Panc1 (cell line): ENCODE results near the gene CEP135. TPM values are rescaled to one million over a fixed set of nuclear protein-coding genes. Genes with fewer than 3 reads are reported as not detected.

Experiments
- ATAC-seq: fragments of 200-7000 bp; cut with Tn5 transposase; 2 replicates; pipeline ENCODE4 v1.9.1; 2020; ENCODE audit warnings: mild to moderate bottlenecking, moderate library complexity
- BruUV-seq: library from RNA; stranded (reverse); fragments of 400-500 nt; replicated peaks from 2 replicates; lab custom pipeline; 2021; lab: Mats Ljungman, UMichigan
- CTCF ChIA-PET: fragments of 300-600 bp; sonication (Branson Sonifier 250); formaldehyde crosslinking; loops from one replicate; lab custom pipeline; 2022; ENCODE audit warnings: antibody characterized with exemption; lab: Charles Lee
- POLR2A ChIA-PET: fragments of 300-600 bp; sonication (Branson Sonifier 250); formaldehyde crosslinking; loops from one replicate; lab custom pipeline; 2022; ENCODE audit warnings: antibody characterized with exemption; lab: Charles Lee
- DNase-seq: peaks from one replicate; pipeline ENCODE4 v3.0.0-alpha.2; 2010; ENCODE audit warnings: low read depth, low spot score
- H3K27ac ChIP-seq: 2 replicates; pipeline ENCODE4 v1.5.1; 2011; ENCODE audit warnings: mild to moderate bottlenecking, low read length, inconsistent platforms
- H3K27me3 ChIP-seq: fragments of 200-500 bp; sonication (Bioruptor generic); 2 replicates; pipeline ENCODE4 v1.6.0; 2014; ENCODE audit warnings: low read length, inconsistent platforms; ENCODE audit not compliant: control insufficient read depth, insufficient read depth
- H3K36me3 ChIP-seq: fragments of 200-500 bp; sonication (Bioruptor generic); 2 replicates; pipeline ENCODE4 v1.5.1; 2014; ENCODE audit warnings: inconsistent platforms, mild to moderate bottlenecking, low read length, moderate library complexity; ENCODE audit not compliant: control insufficient read depth, insufficient read depth
- H3K4me1 ChIP-seq: 2 replicates; pipeline ENCODE4 v1.5.1; 2011; ENCODE audit warnings: inconsistent platforms, mild to moderate bottlenecking, low read length, moderate library complexity; ENCODE audit not compliant: control insufficient read depth, insufficient read depth
- H3K4me3 ChIP-seq, 2 experiments: 2 replicates each; pipeline ENCODE4 v1.5.1; 2011 to 2012; ENCODE audit warnings: low read depth in 2 of 2, low read length in 2 of 2, mild to moderate bottlenecking in 2 of 2, inconsistent platforms in 1 of 2, moderate library complexity in 1 of 2
- H3K9me3 ChIP-seq: fragments of 200-500 bp; sonication (Bioruptor generic); 2 replicates; pipeline ENCODE4 v1.5.1; 2014; ENCODE audit warnings: low read depth, mild to moderate bottlenecking, inconsistent platforms, low read length, moderate library complexity; ENCODE audit not compliant: control insufficient read depth, insufficient read depth
- CTCF ChIP-seq: fragments of 450-650 bp; IDR thresholded peaks from 2 replicates; pipeline ENCODE4 v1.5.1; 2017; ENCODE audit warnings: mild to moderate bottlenecking
- POLR2AphosphoS5 ChIP-seq: IDR thresholded peaks from 2 replicates; pipeline ENCODE4 v1.6.1; 2012; ENCODE audit warnings: mild to moderate bottlenecking, low read depth, low read length, moderate library complexity
- REST ChIP-seq, 2 experiments: IDR thresholded peaks; 2 replicates each; pipeline ENCODE4 v1.6.1; 2011 to 2012; ENCODE audit warnings: low read depth in 2 of 2, control low read depth in 1 of 2, low read length in 1 of 2, mild to moderate bottlenecking in 1 of 2, moderate library complexity in 1 of 2; ENCODE audit not compliant: insufficient read depth in 1 of 2
- SIN3A ChIP-seq: IDR thresholded peaks from 2 replicates; pipeline ENCODE4 v1.6.1; 2012; ENCODE audit warnings: low read depth, mild to moderate bottlenecking, low read length, moderate library complexity, borderline replicate concordance; ENCODE audit not compliant: insufficient read depth
- TCF7L2 ChIP-seq: IDR thresholded peaks from 2 replicates; pipeline ENCODE4 v1.6.1; 2011; ENCODE audit warnings: mild to moderate bottlenecking, low read depth, low read length, inconsistent platforms
- in situ Hi-C: cut with HindIII; loops from 2 replicates; pipeline ENCODE4 v1.10.0; 2016; ENCODE audit warnings: low sequenced_read_pairs, low pct_unique_long_range_greater_than_20kb
- intact Hi-C: fragments of 100-400 bp; cut with micrococcal nuclease; formaldehyde crosslinking; loops from one replicate; pipeline ENCODE4 v1.10.0; 2022; ENCODE audit not compliant: unreplicated experiment
- total RNA-seq: library from RNA; stranded (reverse); gene quantifications from one replicate; pipeline ENCODE4 v1.2.1, GENCODE V29; 2021; ENCODE audit not compliant: unreplicated experiment

Gene CEP135
- total RNA-seq, 1 experiment from 2014 or later, result 9.5 TPM

- in situ Hi-C loops (no loop called here), intact Hi-C loops (no loop called here)
- Histone ChIP-seq H3K27me3 (no peaks in the 10 kb centered on the region), H3K27ac (no peak overlapping the region), H3K4me3 (no peak overlapping the region), H3K9me3 (no peaks in the 10 kb centered on the region), H3K4me1 (no peaks in the 10 kb centered on the region), H3K36me3 (no peaks in the 10 kb centered on the region)
- no peak for DNase-seq
- POLR2A ChIA-PET, result no interaction called here
- no TSS peak for BruUV-seq
- CTCF ChIA-PET, result no interaction called here
- ATAC-seq, result no peak
- TF ChIP-seq POLR2AphosphoS5 (no peak), REST (IDR thresholded peaks at IDR 0.05; ENCODE audit: insufficient read depth in 1 of 2, low read depth in 2 of 2, low read length in 1 of 2) (no peak), SIN3A (no peak), TCF7L2 (no peak), CTCF (no peak)
Observed at GRCh38 chr4:55925241-55925640, 23.5 kb upstream of the CEP135 start.

- ATAC-seq (no peak), DNase-seq (no peak)
- H3K27ac ChIP-seq, result no peak overlapping the region
- no peaks in the 10 kb centered on the region for H3K27me3 ChIP-seq
- H3K36me3 ChIP-seq, result no peaks in the 10 kb centered on the region
- in situ Hi-C loops, result no loop called here
- intact Hi-C loops, result no loop called here
- no peaks in the 10 kb centered on the region for H3K4me1 ChIP-seq
- CTCF ChIA-PET, result no interaction called here
- no peak overlapping the region for H3K4me3 ChIP-seq
- POLR2A ChIA-PET, result no interaction called here
- TF ChIP-seq SIN3A, result no peak
- TF ChIP-seq TCF7L2, result no peak
- no peak for TF ChIP-seq CTCF
- TF ChIP-seq REST (IDR thresholded peaks at IDR 0.05; ENCODE audit: insufficient read depth in 1 of 2, low read depth in 2 of 2, low read length in 1 of 2), result no peak
- TF ChIP-seq POLR2AphosphoS5, result no peak
- BruUV-seq, result no TSS peak
- H3K9me3 ChIP-seq, result no peaks in the 10 kb centered on the region
Observed at GRCh38 chr4:55926610-55927009, 22.1 kb upstream of the CEP135 start.
